Omental fat pad (tissue), 4 donors: ENCODE results near the gene SYT7. TPM values are rescaled to one million over a fixed set of nuclear protein-coding genes. Genes with fewer than 3 reads are reported as not detected.

Experiments used
- ATAC-seq: fragments of 150-250 bp; one replicate; pipeline ENCODE4 v1.9.1; 2016; ENCODE audit warnings: mild to moderate bottlenecking, moderate library complexity; ENCODE audit not compliant: low FRiP score
- DNase-seq: peaks from one replicate; pipeline ENCODE4 v3.0.0-alpha.2; 2019; ENCODE audit warnings: low spot score
- total RNA-seq, 4 donors: library from RNA; depleted of rRNA; stranded (reverse); fragments of >200 nt; gene quantifications; one replicate each; pipeline ENCODE4 v1.1.0, GENCODE V29; 2016
- TF ChIP-seq, protein P1 (sequence below), 3 donors: fragments of 450-650 bp; IDR thresholded peaks; one replicate each; pipeline ENCODE4 v1.5.1; 2016 to 2017; ENCODE audit warnings: antibody characterized with exemption in 3 of 3, mild to moderate bottlenecking in 3 of 3, moderate library complexity in 2 of 3

Gene SYT7
- total RNA-seq, 4 donors from 2014 or later, result 1.6 to 6.6 (median 4.4) TPM

DNA sequence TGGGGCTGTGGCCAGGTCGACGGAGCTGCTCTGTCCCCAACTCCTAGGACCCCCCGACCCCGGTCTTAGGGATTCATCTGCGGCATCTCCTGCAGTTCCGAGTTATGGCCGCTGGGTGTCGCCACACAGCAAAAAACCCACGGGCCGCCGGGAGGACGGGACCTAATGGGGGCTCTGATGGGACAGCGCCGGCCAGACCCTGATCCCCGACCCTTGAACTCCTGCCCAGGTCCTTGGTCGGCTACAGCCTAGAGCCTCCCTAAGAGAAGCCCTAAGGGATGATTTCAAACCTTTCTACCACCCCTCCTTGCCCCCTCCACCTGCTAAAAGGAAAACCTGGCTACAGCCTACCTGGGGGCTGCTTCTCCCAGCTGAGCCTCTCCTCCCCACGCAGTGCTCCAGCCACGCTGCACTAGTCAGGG, 103.1 kb downstream of the SYT7 start:
- TF ChIP-seq, protein P1, sequence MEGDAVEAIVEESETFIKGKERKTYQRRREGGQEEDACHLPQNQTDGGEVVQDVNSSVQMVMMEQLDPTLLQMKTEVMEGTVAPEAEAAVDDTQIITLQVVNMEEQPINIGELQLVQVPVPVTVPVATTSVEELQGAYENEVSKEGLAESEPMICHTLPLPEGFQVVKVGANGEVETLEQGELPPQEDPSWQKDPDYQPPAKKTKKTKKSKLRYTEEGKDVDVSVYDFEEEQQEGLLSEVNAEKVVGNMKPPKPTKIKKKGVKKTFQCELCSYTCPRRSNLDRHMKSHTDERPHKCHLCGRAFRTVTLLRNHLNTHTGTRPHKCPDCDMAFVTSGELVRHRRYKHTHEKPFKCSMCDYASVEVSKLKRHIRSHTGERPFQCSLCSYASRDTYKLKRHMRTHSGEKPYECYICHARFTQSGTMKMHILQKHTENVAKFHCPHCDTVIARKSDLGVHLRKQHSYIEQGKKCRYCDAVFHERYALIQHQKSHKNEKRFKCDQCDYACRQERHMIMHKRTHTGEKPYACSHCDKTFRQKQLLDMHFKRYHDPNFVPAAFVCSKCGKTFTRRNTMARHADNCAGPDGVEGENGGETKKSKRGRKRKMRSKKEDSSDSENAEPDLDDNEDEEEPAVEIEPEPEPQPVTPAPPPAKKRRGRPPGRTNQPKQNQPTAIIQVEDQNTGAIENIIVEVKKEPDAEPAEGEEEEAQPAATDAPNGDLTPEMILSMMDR (IDR thresholded peaks at IDR 0.05), result peak in 1 of 3 donors; percentile 75
- ATAC-seq, result no peak
- peak; percentile 52 for DNase-seq

DNA sequence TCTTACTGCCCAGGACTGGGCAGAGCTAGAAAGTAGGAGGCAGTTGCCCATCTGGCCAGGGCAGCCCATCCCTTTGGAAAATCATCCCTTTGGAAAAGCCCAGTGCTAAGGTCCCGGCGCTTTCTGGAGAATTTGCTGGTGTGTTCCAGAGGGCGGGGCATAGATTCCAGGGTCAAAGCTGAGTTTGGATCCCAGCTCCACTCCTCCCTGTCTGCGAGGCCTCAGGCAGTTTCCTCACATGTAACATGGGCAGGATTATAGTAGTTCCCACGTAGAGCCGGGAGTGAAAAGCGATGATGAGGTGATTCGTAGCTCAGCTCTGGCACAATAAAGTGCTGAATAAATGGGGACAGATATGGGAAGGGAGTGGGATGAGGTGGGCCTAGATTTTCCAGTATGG, 103.8 kb downstream of the SYT7 start:
- DNase-seq, result no peak
- TF ChIP-seq, protein P1 (IDR thresholded peaks at IDR 0.05), result no peak
- ATAC-seq, result no peak

DNA sequence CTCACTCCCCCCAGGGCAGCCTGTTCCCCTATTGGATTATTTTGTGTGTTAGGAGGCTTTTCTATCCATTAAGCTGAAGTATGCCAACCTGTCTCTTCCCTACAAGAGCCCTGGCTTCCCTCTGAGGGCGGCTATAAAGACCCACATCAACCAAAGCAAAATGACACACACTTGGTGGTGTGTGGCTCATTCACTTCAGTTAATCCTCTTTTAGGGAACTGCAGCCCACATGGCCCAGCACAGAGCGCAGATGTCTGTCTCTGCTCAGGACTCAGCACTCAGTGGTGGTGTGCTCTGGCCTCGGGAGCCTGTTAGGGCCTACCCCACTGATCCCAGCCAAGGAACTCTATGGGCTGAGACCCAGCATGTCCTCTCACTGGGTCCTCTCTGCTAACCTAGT, 104.5 kb downstream of the SYT7 start:
- ATAC-seq (no peak), DNase-seq (no peak)
- TF ChIP-seq, protein P1 (IDR thresholded peaks at IDR 0.05), result no peak

DNA sequence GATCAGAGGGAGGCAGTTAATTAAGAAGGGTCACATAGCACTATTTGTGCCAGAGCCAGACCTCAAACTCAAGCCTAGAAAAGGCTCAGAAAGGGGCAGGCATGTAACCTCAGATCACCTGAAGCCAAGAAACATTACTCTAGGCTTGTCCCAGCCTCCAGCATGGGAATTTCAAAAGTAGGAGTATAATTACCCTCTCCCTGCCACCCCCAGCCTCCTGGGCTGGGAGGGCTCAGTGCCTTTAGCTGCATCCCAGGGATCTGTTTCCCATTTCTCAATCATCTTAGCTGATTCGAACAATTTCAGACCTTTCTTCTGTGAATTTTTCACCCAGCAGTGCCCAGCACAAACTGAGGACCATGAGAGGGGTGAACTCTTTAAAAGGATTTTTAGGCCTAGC, 105.4 kb downstream of the SYT7 start:
- TF ChIP-seq, protein P1 (IDR thresholded peaks at IDR 0.05), result no peak

DNA sequence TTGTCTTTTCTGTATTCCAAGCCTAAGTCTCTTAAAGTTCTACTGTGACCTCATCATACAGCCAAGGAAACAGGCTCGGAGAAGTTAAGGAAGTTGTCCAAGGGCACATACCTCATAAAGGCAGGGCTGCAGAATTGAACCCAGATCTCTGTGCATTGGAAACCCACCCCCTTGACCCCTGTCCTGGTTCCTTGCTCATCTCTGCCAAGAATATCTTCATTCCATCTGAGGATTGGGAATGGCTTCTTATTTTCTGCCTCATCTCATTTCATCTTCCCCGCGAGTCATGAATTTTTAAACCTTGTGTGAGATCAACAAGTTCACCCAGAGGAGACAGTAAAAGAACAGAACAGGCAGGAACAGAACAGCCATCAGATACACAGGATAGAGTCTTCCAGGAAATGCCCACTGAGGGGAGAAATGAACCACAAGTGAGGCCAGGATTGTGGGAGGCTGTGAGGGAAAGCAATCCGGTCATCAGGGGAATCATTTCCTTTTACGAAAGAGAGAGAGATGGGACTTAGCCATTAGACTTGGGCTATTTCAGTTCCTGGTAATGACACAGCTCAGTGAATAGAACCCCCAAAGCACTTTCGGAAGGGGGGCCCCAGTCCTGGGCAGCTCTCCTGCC, 106.7 kb downstream of the SYT7 start:
- no peak for DNase-seq
- no peak for ATAC-seq
- TF ChIP-seq, protein P1 (IDR thresholded peaks at IDR 0.05), result no peak

More for the DNA sequence above, 105.4 kb downstream of the SYT7 start:
- ATAC-seq, result no peak
- DNase-seq, result no peak

DNA sequence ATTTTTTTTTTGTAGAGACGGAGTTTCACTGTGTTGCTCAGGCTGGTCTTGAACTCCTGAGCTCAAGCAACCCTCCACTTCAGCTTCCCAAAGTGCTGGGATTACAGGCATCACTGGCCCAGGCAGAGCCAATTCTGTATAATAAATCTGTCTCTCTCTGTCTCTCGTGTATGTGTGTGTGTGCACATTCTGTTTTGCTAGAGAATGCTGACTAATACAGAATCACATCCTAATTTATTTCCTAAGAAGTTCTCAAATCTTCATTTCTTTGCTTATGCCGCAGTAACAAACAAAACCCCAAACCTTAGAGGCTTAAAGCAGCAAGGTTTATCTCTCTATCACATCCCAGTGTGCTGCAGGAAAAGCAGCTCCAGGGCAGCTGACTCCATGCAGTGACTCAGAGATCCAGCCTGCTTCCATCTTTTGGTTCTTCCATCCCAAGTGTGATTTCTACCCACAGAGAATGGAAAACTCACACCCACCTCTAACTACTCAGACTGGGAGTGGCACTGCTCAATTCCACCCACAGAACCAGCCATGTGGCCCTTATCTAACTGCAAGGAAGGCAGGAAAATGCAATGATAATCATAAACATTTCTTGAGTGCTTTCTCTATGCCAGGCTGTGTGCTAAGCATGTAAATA, 107.4 kb downstream of the SYT7 start:
- TF ChIP-seq, protein P1 (IDR thresholded peaks at IDR 0.05), result no peak
- no peak for ATAC-seq
- no peak for DNase-seq

DNA sequence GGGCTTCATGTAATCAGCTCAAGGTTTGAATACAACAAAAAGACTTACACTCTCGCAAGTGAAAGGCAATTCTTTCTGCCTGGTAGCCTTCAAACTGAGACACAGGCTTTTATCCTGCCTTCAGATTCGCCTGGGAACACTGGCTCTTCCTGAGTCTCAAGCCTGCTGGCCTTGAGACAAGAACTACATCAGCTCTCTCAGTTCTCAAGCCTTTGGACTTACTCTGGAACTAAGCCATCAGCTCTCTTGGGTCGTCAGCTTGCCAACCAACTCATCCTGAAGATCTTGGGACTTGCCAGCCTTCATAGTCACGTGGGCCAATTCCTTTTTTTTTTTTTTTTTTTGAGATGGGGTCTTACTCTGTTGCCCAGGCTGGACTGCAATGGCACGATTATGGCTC, 108.0 kb downstream of the SYT7 start:
- peak; percentile 57 for ATAC-seq
- DNase-seq, result no peak
- TF ChIP-seq, protein P1 (IDR thresholded peaks at IDR 0.05), result no peak
